Activated CD8-positive, alpha-beta memory T cell treated with anti-CD3 and anti-CD28 coated beads for 24 hours (primary cell): ENCODE measurements around the gene PCDHB7.
"Not testable (repeated sequence)": the region's sequence is repeated elsewhere in the genome, so short reads cannot be mapped to it uniquely, and the experiment has no call there.

Source experiments
- DNase-seq: peaks from one replicate; pipeline ENCODE4 v3.0.0-alpha.2; 2020

Gene PCDHB7

DNA sequence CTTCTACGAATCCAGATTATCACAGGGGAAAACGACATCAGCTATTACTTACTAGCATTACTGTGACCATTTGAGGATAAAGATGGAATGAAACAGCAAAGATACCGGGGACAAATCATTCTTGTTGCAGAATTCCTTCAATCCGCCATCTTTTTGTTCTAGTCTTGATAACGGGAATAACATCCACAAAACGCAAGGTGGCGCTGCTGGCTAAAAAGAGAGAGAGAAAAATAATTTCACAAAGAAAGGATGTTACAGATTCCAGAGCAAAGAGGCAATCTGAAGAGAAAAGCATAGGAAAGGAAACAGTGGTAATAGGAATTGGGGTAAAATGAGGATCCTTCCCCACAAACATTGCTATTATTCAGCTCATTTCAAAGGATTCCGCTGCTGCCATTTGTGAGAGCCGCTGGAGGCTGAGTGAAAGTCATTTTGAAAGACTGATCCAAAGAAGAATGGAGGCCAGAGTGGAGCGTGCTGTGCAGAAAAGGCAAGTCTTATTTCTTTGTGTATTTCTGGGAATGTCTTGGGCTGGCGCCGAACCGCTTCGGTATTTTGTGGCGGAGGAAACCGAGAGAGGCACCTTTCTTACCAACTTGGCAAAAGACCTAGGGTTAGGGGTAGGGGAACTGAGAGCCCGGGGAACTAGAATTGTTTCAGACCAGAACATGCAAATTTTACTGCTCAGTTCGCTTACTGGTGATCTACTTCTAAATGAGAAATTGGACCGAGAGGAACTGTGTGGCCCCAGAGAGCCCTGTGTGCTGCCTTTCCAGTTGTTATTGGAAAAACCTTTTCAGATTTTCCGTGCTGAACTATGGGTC lies at the start of gene PCDHB7:
PCDHB7 (plus strand) TSS at position 264 of the 824 bp plus-strand sequence; CDS start at position 456, 192 bp downstream.
- DNase-seq, result no peak

- not testable (repeated sequence) for DNase-seq
Observed at GRCh38 chr5:141123396-141124135, 48.9 kb upstream of the PCDHB7 start.

DNA sequence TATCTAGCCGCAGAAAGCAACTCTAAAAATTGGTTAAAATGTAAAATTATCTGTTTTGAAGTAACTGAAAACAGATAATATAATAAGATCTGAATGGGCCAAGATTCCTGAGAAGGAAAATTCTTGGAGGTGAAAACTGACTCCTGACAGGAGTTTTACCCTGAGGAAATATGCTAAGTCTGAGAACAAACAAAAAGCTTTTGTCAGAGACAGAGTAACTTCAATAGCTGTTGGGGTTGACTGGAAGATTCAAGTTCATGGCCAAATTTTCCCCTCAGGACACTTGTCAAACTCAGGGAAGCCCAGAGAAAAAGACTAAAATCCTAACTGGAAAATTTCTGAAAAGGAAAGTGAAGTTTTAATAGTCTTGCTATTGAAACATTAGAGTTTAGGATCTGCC lies 45.1 kb upstream of the PCDHB7 start:
- DNase-seq, result no peak

DNA sequence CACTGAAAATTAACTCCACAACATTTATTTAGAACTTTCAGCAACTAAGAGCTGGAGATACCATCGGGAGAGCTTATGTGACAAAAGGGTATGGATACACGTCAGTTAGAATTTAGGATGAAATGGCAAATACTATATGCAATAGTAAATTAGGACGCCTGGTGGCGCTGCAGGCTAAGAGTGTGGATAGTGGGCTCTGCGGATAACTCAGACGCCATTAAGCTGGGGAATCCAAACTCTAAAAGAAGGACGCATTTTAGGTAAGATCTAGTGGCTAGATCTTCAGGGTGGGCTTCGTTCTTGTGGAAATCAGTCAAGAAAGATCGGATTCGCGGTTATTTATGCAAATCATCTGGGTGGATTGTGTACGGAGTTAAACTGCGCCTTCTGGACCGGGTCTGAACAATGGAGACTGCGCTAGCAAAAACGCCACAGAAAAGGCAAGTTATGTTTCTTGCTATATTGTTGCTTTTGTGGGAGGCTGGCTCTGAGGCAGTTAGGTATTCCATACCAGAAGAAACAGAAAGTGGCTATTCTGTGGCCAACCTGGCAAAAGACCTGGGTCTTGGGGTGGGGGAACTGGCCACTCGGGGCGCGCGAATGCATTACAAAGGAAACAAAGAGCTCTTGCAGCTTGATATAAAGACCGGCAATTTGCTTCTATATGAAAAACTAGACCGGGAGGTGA lies 37.3 kb upstream of the PCDHB7 start, which contains the start of gene PCDHB5:
PCDHB5 (plus strand) TSS at position 177 of the 688 bp plus-strand sequence; CDS start at position 406, 229 bp downstream.
- DNase-seq, result no peak

GRCh38 chr5:141135718-141136266 lies 36.7 kb upstream of the PCDHB7 start:
- no peak for DNase-seq

GRCh38 chr5:141137346-141137745 lies 35.1 kb upstream of the PCDHB7 start:
- DNase-seq, result not testable (repeated sequence)

DNA sequence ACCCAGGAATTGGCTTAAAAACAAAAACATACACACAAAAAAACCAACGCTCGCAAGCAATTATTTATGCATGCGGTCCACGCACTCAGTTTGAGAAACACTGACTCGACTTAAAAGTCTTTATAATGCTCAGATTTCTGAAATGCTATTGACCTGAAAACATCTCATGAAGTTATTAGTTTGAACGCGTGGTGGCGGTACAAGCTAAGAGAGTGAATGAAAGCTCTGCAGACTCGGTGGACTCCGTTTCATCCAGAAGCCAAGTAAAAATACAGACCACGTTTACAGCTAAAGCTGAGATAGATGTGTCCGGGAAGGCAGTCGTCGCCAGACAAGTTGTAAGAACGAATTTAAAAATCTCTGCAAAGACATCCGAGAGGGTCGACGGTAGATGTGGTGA lies 22.6 kb upstream of the PCDHB7 start, which contains the start of gene PCDHB6:
PCDHB6 (plus strand) TSS at position 246 of the 400 bp plus-strand sequence. CDS start 201 bp downstream, outside the sequence.
- DNase-seq, result no peak

GRCh38 chr5:141150224-141150992 lies 22.0 kb upstream of the PCDHB7 start:
- DNase-seq, result no peak

GRCh38 chr5:141150993-141151325 lies 21.5 kb upstream of the PCDHB7 start:
- DNase-seq, result no peak

- not testable (repeated sequence) for DNase-seq
Observed at GRCh38 chr5:141151632-141152031, 20.8 kb upstream of the PCDHB7 start.

DNA sequence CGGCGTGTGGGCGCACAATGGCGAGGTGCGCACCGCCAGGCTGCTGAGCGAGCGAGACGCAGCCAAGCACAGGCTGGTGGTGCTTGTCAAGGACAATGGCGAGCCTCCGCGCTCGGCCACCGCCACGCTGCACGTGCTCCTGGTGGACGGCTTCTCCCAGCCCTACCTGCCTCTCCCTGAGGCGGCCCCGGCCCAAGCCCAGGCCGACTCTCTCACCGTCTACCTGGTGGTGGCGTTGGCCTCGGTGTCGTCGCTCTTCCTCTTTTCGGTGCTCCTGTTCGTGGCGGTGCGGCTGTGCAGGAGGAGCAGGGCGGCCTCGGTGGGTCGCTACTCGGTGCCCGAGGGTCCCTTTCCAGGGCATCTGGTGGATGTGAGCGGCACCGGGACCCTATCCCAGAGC lies 20.3 kb upstream of the PCDHB7 start:
- DNase-seq, result not testable (repeated sequence)

- no peak for DNase-seq
Observed at GRCh38 chr5:141155540-141156374, 16.7 kb upstream of the PCDHB7 start.

DNA sequence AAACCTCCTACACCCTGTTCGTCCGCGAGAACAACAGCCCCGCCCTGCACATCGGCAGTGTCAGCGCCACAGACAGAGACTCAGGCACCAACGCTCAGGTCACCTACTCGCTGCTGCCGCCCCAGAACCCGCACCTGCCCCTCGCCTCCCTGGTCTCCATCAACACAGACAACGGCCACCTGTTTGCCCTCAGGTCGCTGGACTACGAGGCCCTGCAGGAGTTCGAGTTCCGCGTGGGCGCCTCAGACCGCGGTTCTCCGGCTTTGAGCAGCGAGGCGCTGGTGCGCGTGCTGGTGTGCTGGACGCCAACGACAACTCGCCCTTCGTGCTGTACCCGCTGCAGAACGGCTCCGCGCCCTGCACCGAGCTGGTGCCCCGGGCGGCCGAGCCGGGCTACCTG lies 15.1 kb upstream of the PCDHB7 start:
- not testable (repeated sequence) for DNase-seq

- DNase-seq, result not testable (repeated sequence)
Observed at GRCh38 chr5:141157901-141158300, 14.5 kb upstream of the PCDHB7 start.

DNA sequence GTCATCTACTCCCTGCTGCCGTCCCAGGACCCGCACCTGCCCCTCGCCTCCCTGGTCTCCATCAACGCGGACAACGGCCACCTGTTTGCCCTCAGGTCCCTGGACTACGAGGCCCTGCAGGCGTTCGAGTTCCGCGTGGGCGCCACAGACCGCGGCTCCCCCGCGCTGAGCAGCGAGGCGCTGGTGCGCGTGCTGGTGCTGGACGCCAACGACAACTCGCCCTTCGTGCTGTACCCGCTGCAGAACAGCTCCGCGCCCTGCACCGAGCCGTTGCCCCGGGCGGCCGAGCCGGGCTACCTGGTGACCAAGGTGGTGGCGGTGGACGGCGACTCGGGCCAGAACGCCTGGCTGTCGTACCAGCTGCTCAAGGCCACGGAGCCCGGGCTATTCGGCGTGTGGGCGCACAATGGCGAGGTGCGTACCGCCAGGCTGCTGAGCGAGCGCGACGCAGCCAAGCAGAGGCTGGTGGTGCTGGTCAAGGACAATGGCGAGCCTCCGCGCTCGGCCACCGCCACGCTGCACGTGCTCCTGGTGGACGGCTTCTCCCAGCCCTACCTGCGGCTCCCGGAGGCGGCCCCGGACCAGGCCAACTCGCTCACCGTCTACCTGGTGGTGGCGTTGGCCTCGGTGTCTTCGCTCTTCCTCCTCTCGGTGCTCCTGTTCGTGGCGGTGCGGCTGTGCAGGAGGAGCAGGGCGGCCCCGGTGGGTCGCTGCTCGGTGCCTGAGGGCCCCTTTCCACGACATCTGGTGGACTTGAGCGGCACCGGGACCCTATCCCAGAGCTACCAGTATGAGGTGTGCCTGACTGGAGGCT lies 2.1 kb downstream of the PCDHB7 start:
- not testable (repeated sequence) for DNase-seq

DNA sequence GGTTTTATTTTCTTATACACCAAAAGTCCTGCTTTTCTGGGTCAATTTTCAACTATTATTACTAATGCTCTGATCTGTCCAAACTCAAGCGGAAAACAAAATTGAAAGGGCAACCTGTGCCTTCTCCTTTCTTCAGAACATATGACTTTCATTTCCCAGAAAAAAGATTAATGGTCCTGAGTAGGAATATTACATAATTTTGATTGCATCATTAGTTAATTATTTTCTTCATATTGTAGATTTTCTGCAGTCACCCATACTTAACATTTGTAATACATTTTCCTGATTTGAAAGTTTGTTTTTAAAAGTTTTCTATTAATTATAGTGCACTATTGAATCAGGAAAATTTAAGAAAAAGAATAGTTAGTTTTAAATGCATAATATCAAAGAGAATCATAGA lies 3.5 kb downstream of the PCDHB7 start:
- DNase-seq, result no peak

- DNase-seq, result not testable (repeated sequence)
Observed at GRCh38 chr5:141177577-141178191, 5.2 kb downstream of the PCDHB7 start, which contains the start of gene PCDHB8. Gene PCDHB8 (plus strand): TSS chr5:141177790. CDS start chr5:141178035, 245 bp downstream.

GRCh38 chr5:141179371-141179770 lies 6.9 kb downstream of the PCDHB7 start:
- DNase-seq, result not testable (repeated sequence)

GRCh38 chr5:141179876-141180275 lies 7.4 kb downstream of the PCDHB7 start:
- not testable (repeated sequence) for DNase-seq

- no peak for DNase-seq
Observed at GRCh38 chr5:141180313-141180712, 7.9 kb downstream of the PCDHB7 start.
